IMR-90 (cell line): Measurements from ENCODE around the gene WDR70. TPM values are rescaled to one million over a fixed set of nuclear protein-coding genes. Genes with fewer than 3 reads are reported as not detected.

Source experiments
- ATAC-seq: fragments of 200-7000 bp; cut with Tn5 transposase; 2 replicates; pipeline ENCODE4 v1.9.1; 2020; ENCODE audit warnings: low read depth, mild to moderate bottlenecking, moderate library complexity
- BruUV-seq: library from RNA; stranded (reverse); fragments of 400-500 nt; replicated peaks from 2 replicates; lab custom pipeline; 2021; lab: Mats Ljungman, UMichigan
- CTCF ChIA-PET: fragments of 300-600 bp; formaldehyde crosslinking; extraction: SDS; loops from one replicate; lab custom pipeline; 2021; ENCODE audit warnings: antibody characterized with exemption; lab: Yijun Ruan, JAX
- POLR2A ChIA-PET: fragments of 300-600 bp; sonication (Branson Sonifier 250); formaldehyde crosslinking; loops from one replicate; lab custom pipeline; 2022; ENCODE audit warnings: antibody characterized with exemption; ENCODE audit not compliant: unreplicated experiment; lab: Charles Lee
- DNase-seq: peaks from one replicate; pipeline ENCODE4 v3.0.0; 2013
- H2AFZ ChIP-seq: replicated peaks from 2 replicates; pipeline ENCODE3; 2013; ENCODE audit warnings: low read length, mild to moderate bottlenecking; ENCODE audit not compliant: poor library complexity
- H2AK5ac ChIP-seq: 2 replicates; pipeline ENCODE4 v1.6.1; 2013; ENCODE audit warnings: low read depth, low read length, inconsistent platforms
- H2AK9ac ChIP-seq: replicated peaks from 2 replicates; pipeline ENCODE3; 2013; ENCODE audit warnings: mild to moderate bottlenecking, low read depth, low read length, moderate library complexity; ENCODE audit not compliant: poor library complexity
- H2BK120ac ChIP-seq: 2 replicates; pipeline ENCODE4 v1.6.1; 2013; ENCODE audit warnings: low read depth, low read length, inconsistent platforms
- H2BK15ac ChIP-seq: 3 replicates; pipeline ENCODE4 v1.6.1; 2013; ENCODE audit warnings: low read depth, low read length, inconsistent platforms
- H2BK20ac ChIP-seq: 2 replicates; pipeline ENCODE4 v1.6.1; 2013; ENCODE audit warnings: low read depth, mild to moderate bottlenecking, inconsistent platforms, low read length, moderate library complexity
- H2BK5ac ChIP-seq: 2 replicates; pipeline ENCODE4 v1.6.1; 2013; ENCODE audit warnings: mild to moderate bottlenecking, low read depth, low read length, inconsistent platforms; ENCODE audit not compliant: poor library complexity, severe bottlenecking
- H3K14ac ChIP-seq: replicated peaks from 2 replicates; pipeline ENCODE4 v1.6.1; 2013; ENCODE audit warnings: low read depth, low read length, inconsistent platforms
- H3K18ac ChIP-seq: 2 replicates; pipeline ENCODE4 v1.6.1; 2013; ENCODE audit warnings: low read depth, low read length, control low read depth
- H3K23ac ChIP-seq: 2 replicates; pipeline ENCODE4 v1.6.1; 2013; ENCODE audit warnings: low read depth, low read length, inconsistent platforms
- H3K27ac ChIP-seq: 2 replicates; pipeline ENCODE4 v1.5.1; 2013; ENCODE audit warnings: mild to moderate bottlenecking, control low read depth, low read length; ENCODE audit not compliant: insufficient read depth
- H3K27me3 ChIP-seq: 2 replicates; pipeline ENCODE4 v1.6.1; 2013; ENCODE audit warnings: low read length; ENCODE audit not compliant: control insufficient read depth, insufficient read depth
- H3K36me3 ChIP-seq: 2 replicates; pipeline ENCODE4 v1.6.1; 2013; ENCODE audit warnings: low read length, mixed read lengths; ENCODE audit not compliant: control insufficient read depth, insufficient read depth
- H3K4ac ChIP-seq: 2 replicates; pipeline ENCODE4 v1.6.1; 2013; ENCODE audit warnings: low read depth, low read length, inconsistent platforms
- H3K4me1 ChIP-seq: 2 replicates; pipeline ENCODE4 v1.6.1; 2013; ENCODE audit warnings: low read length, mixed read lengths; ENCODE audit not compliant: control insufficient read depth, insufficient read depth
- H3K4me2 ChIP-seq: 2 replicates; pipeline ENCODE4 v1.6.1; 2013; ENCODE audit warnings: low read depth, mild to moderate bottlenecking, control low read depth, low read length, moderate library complexity
- H3K4me3 ChIP-seq: 2 replicates; pipeline ENCODE4 v1.5.1; 2013; ENCODE audit warnings: low read depth, mild to moderate bottlenecking, control low read depth, low read length, moderate library complexity; ENCODE audit not compliant: insufficient read depth
- H3K56ac ChIP-seq: 2 replicates; pipeline ENCODE4 v1.6.1; 2013; ENCODE audit warnings: low read length, inconsistent platforms; ENCODE audit not compliant: insufficient read depth; ENCODE audit errors: extremely low read depth
- H3K79me1 ChIP-seq, 2 experiments: 2 replicates each; pipeline ENCODE4 v1.6.1; 2013; ENCODE audit warnings: low read length in 2 of 2, inconsistent platforms in 1 of 2, low read depth in 1 of 2
- H3K9ac ChIP-seq: 2 replicates; pipeline ENCODE4 v1.6.1; 2013; ENCODE audit warnings: low read depth, low read length, control low read depth
- H3K9me1 ChIP-seq: 2 replicates; pipeline ENCODE4 v1.6.1; 2013; ENCODE audit warnings: low read length, inconsistent platforms; ENCODE audit not compliant: insufficient read depth
- H3K9me3 ChIP-seq: 2 replicates; pipeline ENCODE4 v1.6.1; 2013; ENCODE audit warnings: low read length; ENCODE audit not compliant: control insufficient read depth, insufficient read depth
- H4K20me1 ChIP-seq: 2 replicates; pipeline ENCODE4 v1.6.1; 2013; ENCODE audit warnings: low read length, inconsistent platforms; ENCODE audit not compliant: insufficient read depth
- H4K5ac ChIP-seq: 2 replicates; pipeline ENCODE4 v1.6.1; 2013; ENCODE audit warnings: mild to moderate bottlenecking, low read depth, low read length, control low read depth
- H4K8ac ChIP-seq, 2 experiments: 2 replicates each; pipeline ENCODE4 v1.6.1; 2013; ENCODE audit warnings: low read depth in 2 of 2, low read length in 2 of 2, control low read depth in 1 of 2, inconsistent platforms in 1 of 2
- H4K91ac ChIP-seq: 2 replicates; pipeline ENCODE4 v1.6.1; 2013; ENCODE audit warnings: low read depth, low read length, inconsistent platforms; ENCODE audit not compliant: insufficient read depth
- CEBPB ChIP-seq: IDR thresholded peaks from 2 replicates; pipeline ENCODE4 v1.6.1; 2012; ENCODE audit warnings: low read depth, low read length, improper control_type of control experiment
- CHD1 ChIP-seq: IDR thresholded peaks from 2 replicates; pipeline ENCODE4 v1.6.1; 2012; ENCODE audit warnings: low read depth, low read length, improper control_type of control experiment
- CTCF ChIP-seq: conservative IDR thresholded peaks from 2 replicates; pipeline ENCODE4 v1.5.1; 2012; ENCODE audit warnings: mild to moderate bottlenecking, low read depth, low read length, improper control_type of control experiment
- FOS ChIP-seq: fragments of 150-350 bp; IDR thresholded peaks from 2 replicates; pipeline ENCODE4 v1.6.1; 2016; ENCODE audit warnings: low read depth, low read length
- MAFK ChIP-seq: IDR thresholded peaks from 2 replicates; pipeline ENCODE4 v1.6.1; 2012; ENCODE audit warnings: low read depth, low read length, improper control_type of control experiment
- MXI1 ChIP-seq: IDR thresholded peaks from 2 replicates; pipeline ENCODE4 v1.6.1; 2012; ENCODE audit warnings: low read depth, mild to moderate bottlenecking, low read length, moderate library complexity, borderline replicate concordance
- NFE2L2 ChIP-seq: fragments of 150-350 bp; IDR thresholded peaks from 2 replicates; pipeline ENCODE4 v1.6.1; 2016; ENCODE audit warnings: low read depth, mild to moderate bottlenecking, low read length
- RAD21 ChIP-seq: IDR thresholded peaks from 2 replicates; pipeline ENCODE4 v1.6.1; 2012; ENCODE audit warnings: low read length, improper control_type of control experiment
- RCOR1 ChIP-seq: IDR thresholded peaks from 2 replicates; pipeline ENCODE4 v1.6.1; 2012; ENCODE audit warnings: mild to moderate bottlenecking, low read length, improper control_type of control experiment; ENCODE audit not compliant: insufficient replicate concordance
- RFX5 ChIP-seq: IDR thresholded peaks from 2 replicates; pipeline ENCODE4 v1.8.0; 2012; ENCODE audit warnings: low read depth, mild to moderate bottlenecking, low read length, moderate library complexity
- SMC3 ChIP-seq: fragments of 150-350 bp; IDR thresholded peaks from 2 replicates; pipeline ENCODE4 v1.6.1; 2016; ENCODE audit warnings: low read depth, mild to moderate bottlenecking, antibody characterized with exemption, low read length, moderate library complexity
- WGBS, 2 experiments: methylation state at CpG; one replicate each; pipeline versions ENCODE4 v1.1.5 to v1.1.7; 2013; ENCODE audit warnings: missing lambda C conversion rate in 2 of 2; ENCODE audit not compliant: insufficient read length in 1 of 2; ENCODE audit errors: extremely low coverage in 2 of 2; 5-methylcytosine and 5-hydroxymethylcytosine counted together
- dilution Hi-C: fragments of 300-500 bp; cut with HindIII; formaldehyde crosslinking; loops from one replicate; pipeline ENCODE4 v1.14.3; 2018; ENCODE audit warnings: low sequenced_read_pairs; ENCODE audit not compliant: unreplicated experiment
- in situ Hi-C: fragments of 300-500 bp; cut with MboI; formaldehyde crosslinking; loops from 3 replicates; pipeline ENCODE4 v1.14.3; 2019; ENCODE audit warnings: low sequenced_read_pairs, inconsistent platforms, mixed read lengths
- intact Hi-C: fragments of 100-400 bp; cut with micrococcal nuclease; formaldehyde crosslinking; loops from 2 replicates; pipeline ENCODE4 v1.10.0; 2022
- polyA plus RNA-seq, 3 experiments: library from polyadenylated mRNA; depleted of rRNA; stranded (reverse); fragments of >200 nt; gene quantifications; 2 replicates each; pipeline ENCODE4 v1.2.3, GENCODE V29; 2012; ENCODE audit warnings: low replicate concordance in 1 of 3
- total RNA-seq: library from RNA; depleted of rRNA; stranded (reverse); fragments of >200 nt; gene quantifications from 2 replicates; pipeline ENCODE4 v1.2.3, GENCODE V29; 2012
- TF ChIP-seq, protein P1 (sequence below): fragments of 150-350 bp; IDR thresholded peaks from 2 replicates; pipeline ENCODE4 v1.6.1; 2017; ENCODE audit warnings: mild to moderate bottlenecking, antibody characterized with exemption, low read length, low read depth

WDR70 gene
- total and polyA plus RNA-seq, 2 of the 4 experiments (the other 2 are of a cell fraction) = 16.7 to 29.9 TPM

GRCh38 chr5:37396352-37396751 lies 17.2 kb downstream of the WDR70 start:
- POLR2A ChIA-PET = no interaction called here
- Histone ChIP-seq H3K9me3 (no peaks in the 10 kb centered on the region), H3K23ac (no peak overlapping the region), H3K27ac (no peak overlapping the region), H3K27me3 (no peaks in the 10 kb centered on the region), H3K9me1 (peaks cover 2% of the 10 kb centered on the region; the same call in 1 of the 2 replicates), H3K14ac (no peak overlapping the region), H3K18ac (no peak overlapping the region), H2BK120ac (no peak overlapping the region), H3K4me2 (no peak overlapping the region), H2AFZ (no peak overlapping the region), H3K4ac (no peak overlapping the region), H3K9ac (no peak overlapping the region), H2BK20ac (no peak overlapping the region), H3K4me3 (no peak overlapping the region), H4K8ac (no peak overlapping the region), H4K20me1 (no peaks in the 10 kb centered on the region; the same call in 1 of the 2 replicates), H4K91ac (no peak overlapping the region), H4K5ac (no peak overlapping the region), H2AK5ac (no peak overlapping the region), H2BK15ac (no peak overlapping the region), H3K4me1 (peaks cover 3% of the 10 kb centered on the region; the same call in 1 of the 2 replicates), H2BK5ac (no peak overlapping the region), H2AK9ac (no peak overlapping the region), H3K36me3 (peaks cover 23% of the 10 kb centered on the region), H3K79me1 (peaks cover 0 to 2% of the 10 kb centered on the region in 2 experiments; a peak in 1 of 4 replicates), H3K56ac (no peak overlapping the region)
- CTCF ChIA-PET = no interaction called here
- intact Hi-C loops = no loop called here
- in situ Hi-C loops = no loop called here
- ATAC-seq (no peak), DNase-seq (no peak)
- no TSS peak for BruUV-seq
- WGBS, 2 experiments = 100% methylated on average over 2 of the region's 5 CpGs; no CpG with 5 or more reads in 1 of the 2 experiments
- TF ChIP-seq NFE2L2 (no peak), RAD21 (no peak), FOS (no peak), MXI1 (no peak), CEBPB (no peak), CTCF (no peak), RFX5 (no peak), RCOR1 (no peak), SMC3 (no peak), MAFK (no peak), CHD1 (no peak)
- TF ChIP-seq, protein P1, sequence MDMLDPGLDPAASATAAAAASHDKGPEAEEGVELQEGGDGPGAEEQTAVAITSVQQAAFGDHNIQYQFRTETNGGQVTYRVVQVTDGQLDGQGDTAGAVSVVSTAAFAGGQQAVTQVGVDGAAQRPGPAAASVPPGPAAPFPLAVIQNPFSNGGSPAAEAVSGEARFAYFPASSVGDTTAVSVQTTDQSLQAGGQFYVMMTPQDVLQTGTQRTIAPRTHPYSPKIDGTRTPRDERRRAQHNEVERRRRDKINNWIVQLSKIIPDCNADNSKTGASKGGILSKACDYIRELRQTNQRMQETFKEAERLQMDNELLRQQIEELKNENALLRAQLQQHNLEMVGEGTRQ = no peak
- dilution Hi-C loops = no loop called here
